ENCODE results near the gene CRISPLD2.

GRCh38 chr16:84909476-84910085 is 89.8 kb downstream of the CRISPLD2 start:
- TF ChIP-seq, protein P1, sequence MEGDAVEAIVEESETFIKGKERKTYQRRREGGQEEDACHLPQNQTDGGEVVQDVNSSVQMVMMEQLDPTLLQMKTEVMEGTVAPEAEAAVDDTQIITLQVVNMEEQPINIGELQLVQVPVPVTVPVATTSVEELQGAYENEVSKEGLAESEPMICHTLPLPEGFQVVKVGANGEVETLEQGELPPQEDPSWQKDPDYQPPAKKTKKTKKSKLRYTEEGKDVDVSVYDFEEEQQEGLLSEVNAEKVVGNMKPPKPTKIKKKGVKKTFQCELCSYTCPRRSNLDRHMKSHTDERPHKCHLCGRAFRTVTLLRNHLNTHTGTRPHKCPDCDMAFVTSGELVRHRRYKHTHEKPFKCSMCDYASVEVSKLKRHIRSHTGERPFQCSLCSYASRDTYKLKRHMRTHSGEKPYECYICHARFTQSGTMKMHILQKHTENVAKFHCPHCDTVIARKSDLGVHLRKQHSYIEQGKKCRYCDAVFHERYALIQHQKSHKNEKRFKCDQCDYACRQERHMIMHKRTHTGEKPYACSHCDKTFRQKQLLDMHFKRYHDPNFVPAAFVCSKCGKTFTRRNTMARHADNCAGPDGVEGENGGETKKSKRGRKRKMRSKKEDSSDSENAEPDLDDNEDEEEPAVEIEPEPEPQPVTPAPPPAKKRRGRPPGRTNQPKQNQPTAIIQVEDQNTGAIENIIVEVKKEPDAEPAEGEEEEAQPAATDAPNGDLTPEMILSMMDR (IDR thresholded peaks at IDR 0.05; ENCODE audit: low read depth, low read length) = no peak
- no peak for TF ChIP-seq EZH2phosphoT487 (IDR thresholded peaks at IDR 0.05; ENCODE audit: low read depth)

Measured in OCI-LY3 (cell line).